HepG2 (cell line): Measurements from ENCODE around the gene GARS1. TPM values are rescaled to one million over a fixed set of nuclear protein-coding genes. Genes with fewer than 3 reads are reported as not detected.

Source experiments
- ATAC-seq: fragments of 200-7000 bp; cut with Tn5 transposase; 3 replicates; pipeline ENCODE4 v1.9.1; 2020; ENCODE audit warnings: mild to moderate bottlenecking, moderate library complexity
- BruUV-seq: library from RNA; stranded (reverse); fragments of 400-500 nt; replicated peaks from 2 replicates; lab custom pipeline; 2021; lab: Mats Ljungman, UMichigan
- CTCF ChIA-PET: fragments of 300-600 bp; formaldehyde crosslinking; extraction: SDS; loops from one replicate; lab custom pipeline; 2021; ENCODE audit warnings: low total read pairs, inconsistent platforms, low intra/inter-chr PET ratio; lab: Yijun Ruan, JAX
- POLR2A ChIA-PET: fragments of 350-600 bp; sonication (Branson Sonifier 250); formaldehyde crosslinking; loops from one replicate; lab custom pipeline; 2020; ENCODE audit warnings: antibody characterized with exemption, inconsistent platforms; lab: Yijun Ruan, JAX
- DNase-seq: peaks from one replicate; pipeline ENCODE4 v3.0.0-alpha.2; 2015; ENCODE audit warnings: low spot score
- FAIRE-seq: peaks from 3 replicates; lab custom pipeline; 2011; peaks lifted over from hg19 to GRCh38; lab: Jason Lieb, UNC
- H2AFZ ChIP-seq: one replicate; pipeline ENCODE4 v1.6.1; 2011; ENCODE audit warnings: low read length, inconsistent platforms
- H3K27ac ChIP-seq: fragments of 300-600 bp; 3 replicates; pipeline ENCODE4 v1.8.0; 2011; ENCODE audit warnings: mixed run types, mild to moderate bottlenecking, mixed read lengths, low read length, inconsistent platforms; ENCODE audit not compliant: insufficient read depth; ENCODE audit errors: extremely low read length
- H3K27me3 ChIP-seq, 2 experiments: fragments of 200-600 bp in 1 of 2; 2 replicates in 1 of 2; 3 replicates in 1 of 2; pipeline versions ENCODE4 v1.6.0 to v1.8.0; 2011; ENCODE audit warnings: low read length in 2 of 2, mild to moderate bottlenecking in 2 of 2, moderate library complexity in 2 of 2, inconsistent platforms in 1 of 2; ENCODE audit not compliant: insufficient read depth in 2 of 2, control insufficient read depth in 1 of 2
- H3K36me3 ChIP-seq, 2 experiments: fragments of 200-600 bp in 1 of 2; replicated peaks in 1 of 2; 2 replicates in 1 of 2; 3 replicates in 1 of 2; pipeline versions ENCODE4 v1.5.1 to v1.8.0; 2011; ENCODE audit warnings: low read length in 2 of 2, inconsistent platforms in 1 of 2; ENCODE audit not compliant: insufficient read depth in 2 of 2, control insufficient read depth in 1 of 2
- H3K4me1 ChIP-seq: 2 replicates; pipeline ENCODE4 v1.5.1; 2012; ENCODE audit warnings: low read length, inconsistent platforms; ENCODE audit not compliant: insufficient read depth
- H3K4me2 ChIP-seq: 2 replicates; pipeline ENCODE4 v1.6.0; 2011; ENCODE audit warnings: low read depth, low read length, inconsistent platforms
- H3K4me3 ChIP-seq, 3 experiments: fragments of 200-600 bp in 1 of 3; sonication (generic), shearing (Covaris generic) in 1 of 3; replicated peaks in 1 of 3; 2 replicates each; pipeline ENCODE4 v1.5.1; 2011 to 2016; ENCODE audit warnings: low read length in 3 of 3, inconsistent platforms in 2 of 3, low read depth in 2 of 3, mild to moderate bottlenecking in 2 of 3, control low read depth in 1 of 3, mixed read lengths in 1 of 3; ENCODE audit not compliant: insufficient read depth in 1 of 3
- H3K79me2 ChIP-seq: one replicate; pipeline ENCODE4 v1.6.1; 2011; ENCODE audit warnings: low read length, inconsistent platforms; ENCODE audit not compliant: insufficient read depth
- H3K9ac ChIP-seq: 2 replicates; pipeline ENCODE4 v1.6.0; 2011; ENCODE audit warnings: mild to moderate bottlenecking, low read depth, low read length, inconsistent platforms; ENCODE audit not compliant: insufficient read depth
- H3K9me3 ChIP-seq: 2 replicates; pipeline ENCODE4 v1.5.1; 2012; ENCODE audit warnings: mild to moderate bottlenecking, low read length
- H4K20me1 ChIP-seq: 2 replicates; pipeline ENCODE4 v1.6.0; 2011; ENCODE audit warnings: inconsistent platforms, mild to moderate bottlenecking, low read length, moderate library complexity; ENCODE audit not compliant: insufficient read depth
- DMTF1 ChIP-seq: sonication (generic); formaldehyde crosslinking; IDR thresholded peaks from 2 replicates; pipeline ENCODE4 v1.4.0; 2020; ENCODE audit warnings: mild to moderate bottlenecking, missing genetic modification reagents
- GPBP1L1 ChIP-seq: sonication (generic); formaldehyde crosslinking; IDR thresholded peaks from 2 replicates; pipeline ENCODE4 v1.5.0; 2020; ENCODE audit warnings: mild to moderate bottlenecking, missing genetic modification reagents
- POGZ ChIP-seq: sonication (generic); formaldehyde crosslinking; IDR thresholded peaks from 2 replicates; pipeline ENCODE4 v1.4.0; 2020; ENCODE audit warnings: mild to moderate bottlenecking, missing genetic modification reagents
- RBM22 ChIP-seq: fragments of 200-400 bp; formaldehyde crosslinking; optimal IDR thresholded peaks from 2 replicates; pipeline ENCODE3; 2017; ENCODE audit warnings: mild to moderate bottlenecking, low read length, moderate library complexity
- SMYD3 ChIP-seq: sonication (generic); formaldehyde crosslinking; IDR thresholded peaks from 2 replicates; pipeline ENCODE4 v1.8.1; 2023; ENCODE audit warnings: mild to moderate bottlenecking, missing genetic modification reagents
- ZNF318 ChIP-seq: sonication (generic); formaldehyde crosslinking; IDR thresholded peaks from 2 replicates; pipeline ENCODE4 v1.4.0; 2020; ENCODE audit warnings: mild to moderate bottlenecking, missing genetic modification reagents
- WGBS: methylation state at CpG from one replicate; pipeline ENCODE4 v1.1.6; 2017; ENCODE audit warnings: low lambda C conversion rate; 5-methylcytosine and 5-hydroxymethylcytosine counted together
- in situ Hi-C: cut with HindIII; loops from 2 replicates; pipeline ENCODE4 v1.10.0; 2017; ENCODE audit warnings: low pct_unique_long_range_greater_than_20kb; ENCODE audit not compliant: extremely low pct_ligation_motif_present
- intact Hi-C: fragments of 100-400 bp; cut with micrococcal nuclease; formaldehyde crosslinking; loops from one replicate; pipeline ENCODE4 v1.10.0; 2022; ENCODE audit not compliant: unreplicated experiment
- polyA plus RNA-seq, 8 experiments: library from polyadenylated mRNA; depleted of rRNA in 3 of 8; stranded (reverse) in 7 of 8; unstranded in 1 of 8; fragments of >200 nt; fragmentation: Illumina TruSeq in 4 of 8; extraction: Trizol in 4 of 8; gene quantifications; 2 replicates each; pipeline versions ENCODE4 v1.2.1 to v1.2.3, GENCODE V29; 2011 to 2016; ENCODE audit warnings: low read depth in 4 of 8, missing spikeins in 1 of 8, mixed read lengths in 1 of 8; ENCODE audit not compliant: insufficient read depth in 1 of 8
- total RNA-seq, 5 experiments: library from RNA; depleted of rRNA; stranded (reverse); fragments of >200 nt; fragmentation: Illumina TruSeq; extraction: Trizol; gene quantifications; 2 replicates each; pipeline ENCODE4 v1.2.3, GENCODE V29; 2016; ENCODE audit warnings: low read depth in 1 of 5

Gene GARS1
- total and polyA plus RNA-seq, 2 of the 13 experiments (the other 11 are each of a cell fraction or from before 2014, with no cell fraction given) = 140 to 460 TPM

- TF ChIP-seq ZNF318 (CRISPR knock-in tag) (no peak), GPBP1L1 (CRISPR knock-in tag) (no peak)
These were observed 51.0 kb downstream of the GARS1 start (continued) for GRCh38 chr7:30645661-30646060.

GRCh38 chr7:30646154-30646553 lies 51.5 kb downstream of the GARS1 start:
- H3K9me3 ChIP-seq = no peaks in the 10 kb centered on the region
- in situ Hi-C loops (no loop called here), intact Hi-C loops (no loop called here)
- no peaks in the 10 kb centered on the region for H3K79me2 ChIP-seq
- H4K20me1 ChIP-seq = no peaks in the 10 kb centered on the region
- no peak for DNase-seq
- no peak for TF ChIP-seq SMYD3 (CRISPR knock-in tag)
- TF ChIP-seq RBM22 = peak; percentile 63
- no peak for TF ChIP-seq DMTF1
- no peak for TF ChIP-seq POGZ (CRISPR knock-in tag)
- H3K9ac ChIP-seq = no peak overlapping the region
- BruUV-seq = no TSS peak
- ChIA-PET CTCF (no interaction called here), POLR2A (no interaction called here)
- H3K27me3 ChIP-seq = 0 out of 5 replicates have a peak, but pooled peaks cover 0 to 1% of the 10 kb centered on the region in 2 experiments
- H2AFZ ChIP-seq = no peak overlapping the region
- no peak overlapping the region for H3K4me2 ChIP-seq
- H3K4me3 ChIP-seq = no peak overlapping the region
- 100% methylated on average over 1 of the region's 12 CpGs for WGBS
- peaks cover 11% of the 10 kb centered on the region for H3K4me1 ChIP-seq
- peak; percentile 13; the same call in 1 of the 3 replicates for ATAC-seq
- H3K36me3 ChIP-seq = no peaks in the 10 kb centered on the region
- no peak overlapping the region for H3K27ac ChIP-seq
- no peak for FAIRE-seq
